ENCODE data around the gene SLC39A7. TPM values are rescaled to one million over a fixed set of nuclear protein-coding genes. Genes with fewer than 3 reads are reported as not detected.

SLC39A7 gene
- total and polyA plus RNA-seq, 2 of the 13 experiments (the other 11 are each of a cell fraction or from before 2014, with no cell fraction given), result 142 to 229 TPM

DNA sequence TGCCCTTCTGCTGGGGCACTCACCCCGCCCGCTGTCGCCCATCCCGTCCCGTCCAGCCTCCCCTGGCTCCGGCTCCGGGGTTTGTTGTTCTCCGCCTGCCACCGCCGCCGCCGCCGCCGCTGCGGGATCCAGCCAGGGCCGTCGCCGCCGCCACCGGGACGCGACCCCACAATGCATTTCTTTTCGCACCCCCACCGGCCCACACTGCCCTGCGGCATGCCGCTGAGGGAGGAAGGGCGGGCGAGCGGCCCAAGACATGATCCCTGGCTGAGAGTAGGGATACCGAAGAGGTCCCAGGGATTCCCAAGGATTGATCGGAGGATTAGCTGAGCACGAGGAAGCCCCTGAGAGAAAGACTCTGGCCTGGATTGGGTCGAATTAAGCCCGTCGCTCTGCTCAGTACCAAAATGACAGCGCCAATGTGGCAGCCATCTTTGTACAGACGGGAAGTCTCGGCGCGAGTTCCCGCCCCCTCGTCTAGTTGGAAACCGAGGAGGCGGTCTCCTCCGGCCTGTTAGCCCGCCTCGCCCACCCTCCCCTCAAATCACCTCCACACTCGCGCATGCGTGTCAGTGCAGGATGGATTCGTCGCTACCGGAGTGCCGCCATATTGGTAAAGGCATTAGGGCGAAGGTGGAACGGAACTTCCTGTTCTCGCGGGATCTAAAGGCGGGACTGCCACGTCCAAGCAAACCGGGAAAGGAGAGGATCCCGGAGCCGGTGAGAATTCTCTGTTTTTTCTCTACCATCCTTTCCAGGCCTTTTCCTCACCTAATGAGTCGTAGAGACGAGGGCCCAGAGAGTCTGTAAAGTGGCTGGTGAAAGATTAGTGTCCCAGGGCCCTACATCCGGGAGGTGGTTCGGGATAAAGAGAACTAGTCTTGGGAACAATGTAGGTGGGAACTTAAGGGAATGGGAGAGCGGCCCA, at the start of gene SLC39A7, which contains the start of gene RXRB (continued):
- TF ChIP-seq ZNF136 (CRISPR knock-in tag; IDR thresholded peaks at IDR 0.05; ENCODE audit: low read depth) (no peak), ZNF569 (CRISPR knock-in tag; IDR thresholded peaks at IDR 0.05; ENCODE audit: borderline replicate concordance) (peak; percentile 98; the same call in 1 of the 2 replicates), GLI4 (CRISPR knock-in tag; IDR thresholded peaks at IDR 0.05; ENCODE audit: borderline replicate concordance) (peak; percentile 96; the same call in 1 of the 2 replicates), MYPOP (CRISPR knock-in tag; IDR thresholded peaks at IDR 0.05) (peak; percentile 14), PLRG1 (conservative IDR thresholded peaks at IDR 0.05) (no peak), ZNF639 (CRISPR knock-in tag; conservative IDR thresholded peaks at IDR 0.05) (peak; percentile 100), RNF2 (conservative IDR thresholded peaks at IDR 0.05; ENCODE audit: low read depth) (0 out of 2 replicates have a peak, but pooled peaks have one; percentile 45), PAWR (CRISPR knock-in tag; IDR thresholded peaks at IDR 0.05; ENCODE audit: borderline replicate concordance) (no peak), SOX13 (IDR thresholded peaks at IDR 0.05) (no peak; the same call in 1 of the 2 replicates), SOX13 (CRISPR knock-in tag; conservative IDR thresholded peaks at IDR 0.05 in 1 of 2, IDR thresholded peaks at IDR 0.05 in 1 of 2) (peak in 1 of 2 experiments; percentile 9; a peak in 1 of 4 replicates), CCDC6 (CRISPR knock-in tag; IDR thresholded peaks at IDR 0.05) (peak; percentile 96), KLF15 (CRISPR knock-in tag; IDR thresholded peaks at IDR 0.05; ENCODE audit: borderline replicate concordance) (peak; percentile 83), LCORL (IDR thresholded peaks at IDR 0.05) (no peak), LCORL (CRISPR knock-in tag; IDR thresholded peaks at IDR 0.05) (peak; percentile 29; the same call in 1 of the 2 replicates)
- TF ChIP-seq, protein P1, sequence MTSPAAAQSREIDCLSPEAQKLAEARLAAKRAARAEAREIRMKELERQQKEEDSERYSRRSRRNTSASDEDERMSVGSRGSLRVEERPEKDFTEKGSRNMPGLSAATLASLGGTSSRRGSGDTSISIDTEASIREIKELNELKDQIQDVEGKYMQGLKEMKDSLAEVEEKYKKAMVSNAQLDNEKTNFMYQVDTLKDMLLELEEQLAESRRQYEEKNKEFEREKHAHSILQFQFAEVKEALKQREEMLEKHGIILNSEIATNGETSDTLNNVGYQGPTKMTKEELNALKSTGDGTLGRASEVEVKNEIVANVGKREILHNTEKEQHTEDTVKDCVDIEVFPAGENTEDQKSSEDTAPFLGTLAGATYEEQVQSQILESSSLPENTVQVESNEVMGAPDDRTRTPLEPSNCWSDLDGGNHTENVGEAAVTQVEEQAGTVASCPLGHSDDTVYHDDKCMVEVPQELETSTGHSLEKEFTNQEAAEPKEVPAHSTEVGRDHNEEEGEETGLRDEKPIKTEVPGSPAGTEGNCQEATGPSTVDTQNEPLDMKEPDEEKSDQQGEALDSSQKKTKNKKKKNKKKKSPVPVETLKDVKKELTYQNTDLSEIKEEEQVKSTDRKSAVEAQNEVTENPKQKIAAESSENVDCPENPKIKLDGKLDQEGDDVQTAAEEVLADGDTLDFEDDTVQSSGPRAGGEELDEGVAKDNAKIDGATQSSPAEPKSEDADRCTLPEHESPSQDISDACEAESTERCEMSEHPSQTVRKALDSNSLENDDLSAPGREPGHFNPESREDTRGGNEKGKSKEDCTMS (CRISPR knock-in tag; conservative IDR thresholded peaks at IDR 0.05), result no peak
- TF ChIP-seq, protein P2, sequence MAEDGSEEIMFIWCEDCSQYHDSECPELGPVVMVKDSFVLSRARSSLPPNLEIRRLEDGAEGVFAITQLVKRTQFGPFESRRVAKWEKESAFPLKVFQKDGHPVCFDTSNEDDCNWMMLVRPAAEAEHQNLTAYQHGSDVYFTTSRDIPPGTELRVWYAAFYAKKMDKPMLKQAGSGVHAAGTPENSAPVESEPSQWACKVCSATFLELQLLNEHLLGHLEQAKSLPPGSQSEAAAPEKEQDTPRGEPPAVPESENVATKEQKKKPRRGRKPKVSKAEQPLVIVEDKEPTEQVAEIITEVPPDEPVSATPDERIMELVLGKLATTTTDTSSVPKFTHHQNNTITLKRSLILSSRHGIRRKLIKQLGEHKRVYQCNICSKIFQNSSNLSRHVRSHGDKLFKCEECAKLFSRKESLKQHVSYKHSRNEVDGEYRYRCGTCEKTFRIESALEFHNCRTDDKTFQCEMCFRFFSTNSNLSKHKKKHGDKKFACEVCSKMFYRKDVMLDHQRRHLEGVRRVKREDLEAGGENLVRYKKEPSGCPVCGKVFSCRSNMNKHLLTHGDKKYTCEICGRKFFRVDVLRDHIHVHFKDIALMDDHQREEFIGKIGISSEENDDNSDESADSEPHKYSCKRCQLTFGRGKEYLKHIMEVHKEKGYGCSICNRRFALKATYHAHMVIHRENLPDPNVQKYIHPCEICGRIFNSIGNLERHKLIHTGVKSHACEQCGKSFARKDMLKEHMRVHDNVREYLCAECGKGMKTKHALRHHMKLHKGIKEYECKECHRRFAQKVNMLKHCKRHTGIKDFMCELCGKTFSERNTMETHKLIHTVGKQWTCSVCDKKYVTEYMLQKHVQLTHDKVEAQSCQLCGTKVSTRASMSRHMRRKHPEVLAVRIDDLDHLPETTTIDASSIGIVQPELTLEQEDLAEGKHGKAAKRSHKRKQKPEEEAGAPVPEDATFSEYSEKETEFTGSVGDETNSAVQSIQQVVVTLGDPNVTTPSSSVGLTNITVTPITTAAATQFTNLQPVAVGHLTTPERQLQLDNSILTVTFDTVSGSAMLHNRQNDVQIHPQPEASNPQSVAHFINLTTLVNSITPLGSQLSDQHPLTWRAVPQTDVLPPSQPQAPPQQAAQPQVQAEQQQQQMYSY (CRISPR knock-in tag; IDR thresholded peaks at IDR 0.05), result peak; percentile 100
- TF ChIP-seq, protein P3, sequence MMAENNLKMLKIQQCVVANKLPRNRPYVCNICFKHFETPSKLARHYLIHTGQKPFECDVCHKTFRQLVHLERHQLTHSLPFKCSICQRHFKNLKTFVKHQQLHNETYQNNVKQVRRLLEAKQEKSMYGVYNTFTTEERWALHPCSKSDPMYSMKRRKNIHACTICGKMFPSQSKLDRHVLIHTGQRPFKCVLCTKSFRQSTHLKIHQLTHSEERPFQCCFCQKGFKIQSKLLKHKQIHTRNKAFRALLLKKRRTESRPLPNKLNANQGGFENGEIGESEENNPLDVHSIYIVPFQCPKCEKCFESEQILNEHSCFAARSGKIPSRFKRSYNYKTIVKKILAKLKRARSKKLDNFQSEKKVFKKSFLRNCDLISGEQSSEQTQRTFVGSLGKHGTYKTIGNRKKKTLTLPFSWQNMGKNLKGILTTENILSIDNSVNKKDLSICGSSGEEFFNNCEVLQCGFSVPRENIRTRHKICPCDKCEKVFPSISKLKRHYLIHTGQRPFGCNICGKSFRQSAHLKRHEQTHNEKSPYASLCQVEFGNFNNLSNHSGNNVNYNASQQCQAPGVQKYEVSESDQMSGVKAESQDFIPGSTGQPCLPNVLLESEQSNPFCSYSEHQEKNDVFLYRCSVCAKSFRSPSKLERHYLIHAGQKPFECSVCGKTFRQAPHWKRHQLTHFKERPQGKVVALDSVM (CRISPR knock-in tag; IDR thresholded peaks at IDR 0.05), result peak; percentile 33; the same call in 1 of the 2 replicates
